Esophagus muscularis mucosa (tissue), 3 donors: ENCODE data around the gene LMO4.

Experiments used
- CTCF ChIP-seq, 3 experiments: fragments of 200-600 bp in 2 of 3; fragments of 450-650 bp in 1 of 3; sonication (generic) in 2 of 3; IDR thresholded peaks; one replicate each; pipeline ENCODE4 v1.5.1; 2017 to 2019; ENCODE audit warnings: antibody characterized with exemption in 3 of 3, mild to moderate bottlenecking in 2 of 3, moderate library complexity in 1 of 3
- POLR2A ChIP-seq: fragments of 450-650 bp; IDR thresholded peaks from one replicate; pipeline ENCODE4 v1.6.1; 2017; ENCODE audit warnings: antibody characterized with exemption, moderate library complexity, mild to moderate bottlenecking, low read depth

DNA sequence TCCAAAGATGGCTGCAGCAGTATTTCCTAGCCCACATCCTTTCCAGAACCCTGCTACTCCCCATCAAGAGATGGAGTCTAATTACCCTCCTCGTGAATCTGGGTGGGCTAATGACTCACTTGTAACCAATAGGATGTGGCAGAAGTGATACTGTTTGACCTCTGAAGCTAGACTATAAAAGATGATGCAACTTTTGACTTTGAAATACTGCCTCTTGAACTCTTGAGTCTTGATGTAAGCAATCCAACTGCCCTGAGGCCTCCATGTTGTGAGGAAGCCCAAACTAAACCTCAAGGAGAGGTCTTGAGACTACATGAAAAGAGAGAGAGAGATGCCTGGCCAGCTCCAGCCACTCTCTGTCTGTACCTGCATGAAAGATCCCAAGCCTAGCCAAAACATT is 29.5 kb downstream of the LMO4 start:
- TF ChIP-seq CTCF (IDR thresholded peaks at IDR 0.05) (no peak), POLR2A (no peak)
